GM21381 (cell line): ENCODE measurements around the gene PPP2R3C.
"Not testable (repeated sequence)": the region's sequence is repeated elsewhere in the genome, so short reads cannot be mapped to it uniquely, and the experiment has no call there.

Experiments used
- ATAC-seq: cut with Tn5 transposase; IDR thresholded peaks from one replicate; pipeline ENCODE4 v1.9.1; 2021; ENCODE audit warnings: mild to moderate bottlenecking, moderate library complexity; ENCODE audit not compliant: unreplicated experiment

Gene PPP2R3C

DNA sequence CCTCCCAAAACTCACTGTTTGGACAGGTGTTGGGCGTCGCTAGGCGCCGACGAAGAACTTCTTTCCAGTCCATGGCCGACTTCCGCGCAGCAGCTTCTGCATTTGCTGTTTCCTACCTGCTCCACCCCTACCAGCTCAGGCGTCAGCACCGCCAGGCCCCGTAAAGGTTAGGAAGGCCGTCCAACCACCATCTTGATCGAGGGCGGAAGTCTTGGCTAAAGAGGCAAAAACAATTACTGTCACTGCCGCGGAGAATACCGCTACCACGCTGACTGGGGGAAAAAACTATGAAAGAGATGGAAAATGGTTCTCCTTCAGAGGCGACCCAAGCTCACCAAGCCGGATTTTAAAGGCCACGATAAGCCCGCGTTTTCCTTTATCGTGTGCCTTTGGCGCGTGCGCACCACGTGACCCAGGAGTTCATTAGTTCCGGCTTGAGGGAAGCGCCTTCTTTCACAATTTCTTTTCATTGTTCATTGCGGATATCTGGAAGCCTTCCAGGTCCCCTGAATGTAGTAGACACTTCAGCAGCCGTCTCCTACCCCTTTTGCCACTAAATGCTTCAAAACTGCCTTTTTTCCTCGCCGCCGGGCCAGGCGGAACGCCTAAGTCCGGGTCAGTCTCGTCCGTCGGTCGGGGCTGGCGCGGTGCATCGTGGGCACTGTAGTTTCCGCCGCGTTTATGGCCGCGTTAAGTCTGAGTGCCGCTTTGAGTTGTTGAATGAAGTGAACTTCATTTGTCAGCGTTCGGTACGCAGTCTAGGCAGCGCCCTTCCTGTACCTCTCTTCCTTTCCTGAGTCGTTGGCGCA is at the start of gene PPP2R3C, which contains the start of gene PRORP:
PPP2R3C (minus strand) TSS at position 104 of the 809 bp plus-strand sequence; CDS start at position 73, 31 bp downstream.
PRORP (plus strand) TSS at position 666 of the 809 bp plus-strand sequence. CDS start 694 bp downstream, outside the sequence.
- ATAC-seq: peak; percentile 79

DNA sequence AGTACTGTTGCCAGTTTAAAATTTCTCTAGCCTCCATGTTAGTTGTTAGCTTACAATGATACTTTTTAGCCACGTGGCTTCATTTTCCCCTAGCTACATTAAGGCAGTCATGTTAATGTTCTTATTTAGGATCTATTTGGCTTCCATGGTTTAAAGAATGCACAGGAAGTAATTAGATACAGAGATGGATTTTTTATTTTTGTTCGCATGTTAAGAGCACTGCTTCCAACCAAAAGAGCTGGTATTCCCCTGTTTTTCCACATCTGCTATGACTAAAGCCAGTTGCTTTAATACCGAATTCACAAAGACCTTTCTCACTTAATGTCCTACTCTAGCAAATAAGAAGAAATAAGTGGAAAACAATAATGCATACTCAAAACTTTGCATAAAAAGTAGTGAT is 45.7 kb upstream of the PPP2R3C start:
- no peak for ATAC-seq

DNA sequence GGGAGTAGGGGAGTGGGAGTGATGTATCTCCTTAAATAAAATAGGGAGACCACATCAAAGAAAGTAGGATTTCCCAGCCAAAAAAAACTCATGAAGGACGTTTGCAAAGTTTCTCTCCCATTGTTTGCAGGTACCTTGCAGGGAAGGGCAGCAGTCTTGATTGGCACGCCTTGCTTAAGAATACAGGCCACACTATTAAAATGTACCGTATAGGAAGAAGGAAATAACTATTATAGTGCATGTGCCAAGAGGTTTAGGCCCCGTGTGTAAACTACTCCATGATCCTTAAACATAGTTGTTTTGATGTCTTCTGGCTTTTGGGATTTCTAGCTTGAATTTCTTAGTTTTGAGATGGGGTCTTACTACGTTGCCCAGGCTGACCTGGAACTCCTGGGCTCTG is 43.1 kb upstream of the PPP2R3C start:
- no peak for ATAC-seq

DNA sequence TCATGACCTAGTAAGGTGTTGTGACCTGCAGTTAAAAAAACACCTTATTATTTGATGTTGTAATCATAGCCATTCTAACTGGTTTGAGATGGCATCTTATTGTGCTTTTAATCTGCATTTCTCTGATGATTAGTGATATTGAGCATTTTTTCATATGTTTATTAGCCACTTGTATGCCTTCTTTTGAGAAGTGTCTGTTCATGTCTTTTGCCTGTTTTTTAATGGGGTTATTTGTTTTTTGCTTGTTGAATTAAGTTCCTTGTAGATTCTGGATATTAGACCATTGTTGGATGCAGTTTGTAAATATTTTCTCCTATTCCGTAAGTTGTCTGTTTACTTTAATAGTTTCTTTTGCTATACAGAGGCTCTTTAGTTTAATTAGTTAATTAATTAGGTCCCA is 41.6 kb upstream of the PPP2R3C start:
- no peak for ATAC-seq

DNA sequence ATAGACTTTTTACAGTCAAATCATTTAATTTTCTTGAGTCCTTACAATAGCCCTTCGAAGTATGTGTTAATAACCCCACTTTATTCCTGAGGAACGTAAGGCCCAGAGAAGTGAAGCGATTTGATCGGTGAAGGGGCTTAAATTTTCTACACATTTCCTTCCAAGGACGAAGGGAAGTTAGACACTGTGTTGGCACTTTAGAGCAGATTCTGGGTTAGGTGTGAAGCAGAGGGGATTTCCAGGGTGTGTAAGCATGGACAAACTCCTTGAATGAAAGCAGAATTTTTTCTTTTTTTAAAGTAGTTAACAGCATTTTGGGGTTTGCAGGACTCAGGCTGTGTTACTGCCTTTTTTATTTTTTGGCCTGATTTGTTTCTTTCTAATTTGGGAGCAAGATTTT is 39.4 kb upstream of the PPP2R3C start:
- no peak for ATAC-seq

DNA sequence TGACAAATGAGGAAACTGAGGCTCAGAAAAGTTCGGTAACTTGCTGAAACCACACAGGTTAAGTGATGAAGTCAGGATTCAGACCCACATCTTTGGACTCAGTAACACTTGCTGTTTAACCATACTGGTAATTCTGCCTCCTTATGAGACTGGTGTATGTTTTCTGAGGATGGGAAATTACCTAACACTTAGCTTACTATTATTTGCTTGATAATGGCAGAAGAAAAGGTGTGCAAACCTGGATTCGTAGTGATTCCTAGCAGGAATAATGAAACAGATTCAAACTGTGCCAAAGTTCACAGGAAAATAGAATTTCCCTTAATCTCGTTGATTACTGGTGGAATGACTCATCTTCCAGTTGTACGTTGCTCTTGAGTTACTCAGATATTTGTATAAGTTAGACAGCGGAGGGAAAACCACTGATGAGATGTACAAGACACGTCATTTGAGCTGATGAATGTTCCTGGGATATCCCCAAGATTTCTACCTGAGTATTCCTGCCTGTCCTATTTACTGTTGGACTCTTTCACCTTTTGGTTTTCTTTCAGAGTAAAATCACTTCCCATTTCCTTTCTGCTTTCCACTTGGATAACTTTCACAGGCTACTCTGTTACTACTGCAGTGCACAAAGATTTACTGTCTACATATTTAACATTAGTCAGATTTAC is 38.1 kb upstream of the PPP2R3C start:
- ATAC-seq: no peak

DNA sequence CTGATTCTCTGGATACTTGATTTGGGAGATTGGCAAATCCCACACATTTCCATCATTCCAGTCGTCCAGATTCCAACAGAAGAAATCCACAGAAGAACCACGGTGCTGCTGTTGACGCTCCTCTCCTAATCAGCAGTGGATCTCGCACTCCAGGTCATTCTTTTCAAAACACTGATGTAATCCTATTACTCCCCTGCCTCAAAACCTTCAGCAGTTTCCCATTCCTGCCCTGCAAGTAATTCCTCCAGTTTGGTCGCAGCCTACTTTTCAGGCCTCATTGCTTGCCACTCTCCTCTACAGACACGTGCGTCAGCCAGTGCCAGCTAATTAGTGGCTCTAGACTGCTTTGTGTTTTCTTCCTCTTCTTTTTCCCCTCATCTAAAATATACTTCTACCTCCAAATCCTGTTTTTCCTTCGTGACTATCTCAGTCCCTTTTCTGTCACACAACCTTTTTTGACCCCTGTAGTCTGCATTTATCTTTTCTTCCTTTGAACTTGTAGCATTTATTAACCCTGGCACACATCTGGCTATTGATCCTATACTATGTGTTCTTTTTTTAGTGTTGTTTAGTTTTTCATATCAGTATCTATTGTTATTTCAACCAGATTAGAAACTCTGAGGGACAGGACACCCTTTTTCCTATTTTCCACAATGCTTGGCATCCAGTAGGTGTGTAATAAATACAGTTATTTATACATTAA is 37.3 kb upstream of the PPP2R3C start:
- no peak for ATAC-seq

DNA sequence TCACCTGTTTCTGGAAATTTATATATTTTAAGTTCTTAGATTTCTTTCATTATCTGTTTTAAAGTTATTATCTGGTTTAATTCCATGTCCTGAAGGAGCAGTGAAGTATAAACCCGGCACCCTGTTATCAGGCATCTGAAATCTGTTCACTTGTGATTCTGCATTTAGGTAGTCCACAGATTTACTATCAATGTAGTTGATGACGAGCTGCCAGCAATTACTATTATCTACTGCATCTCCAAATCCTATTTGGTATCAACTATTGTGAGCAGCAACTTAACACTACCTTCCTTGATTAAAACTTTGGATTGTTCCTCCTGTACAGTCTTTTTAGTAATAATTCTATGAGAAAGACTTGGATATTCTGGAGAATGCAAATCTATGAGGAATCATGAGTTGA is 36.7 kb upstream of the PPP2R3C start:
- ATAC-seq: no peak

DNA sequence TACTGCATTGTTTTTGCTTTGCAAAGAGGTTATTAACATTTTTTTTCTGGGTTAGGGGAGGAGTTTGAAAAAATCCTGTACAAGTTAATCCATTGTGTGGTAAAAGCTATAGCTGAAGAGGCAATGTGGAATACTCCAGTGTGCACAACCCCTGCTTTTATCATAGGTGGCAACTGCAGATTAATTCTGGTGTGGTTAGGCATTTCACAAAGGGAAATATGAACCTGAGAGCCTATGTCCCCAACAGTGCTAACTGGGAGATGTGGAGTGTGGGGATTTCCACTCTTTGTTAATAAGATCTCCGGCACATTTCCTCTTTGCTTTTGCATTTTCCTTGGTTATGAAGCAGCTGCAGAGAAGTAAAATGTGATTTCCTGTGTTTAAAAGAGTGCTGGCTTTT is 34.2 kb upstream of the PPP2R3C start:
- ATAC-seq: no peak

DNA sequence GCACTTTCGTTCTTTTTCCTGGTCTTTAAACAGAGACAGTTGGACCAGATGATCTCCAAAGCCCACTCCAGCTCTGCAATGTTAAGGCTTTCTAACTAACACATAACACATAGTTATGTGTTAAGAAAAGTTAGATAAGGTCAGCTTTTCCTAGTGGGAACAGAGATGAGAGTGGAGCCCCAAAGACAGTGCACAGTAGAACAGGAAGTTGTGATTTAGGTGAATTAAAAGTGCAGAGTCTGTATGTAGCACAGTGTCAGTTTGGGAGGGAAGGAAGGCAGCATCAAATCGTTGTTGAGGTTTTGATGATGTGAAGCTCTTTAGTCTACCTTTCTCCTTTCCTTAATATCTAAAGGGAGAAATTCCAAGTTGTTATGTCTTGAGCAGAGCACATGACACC is 32.2 kb upstream of the PPP2R3C start:
- ATAC-seq: no peak

DNA sequence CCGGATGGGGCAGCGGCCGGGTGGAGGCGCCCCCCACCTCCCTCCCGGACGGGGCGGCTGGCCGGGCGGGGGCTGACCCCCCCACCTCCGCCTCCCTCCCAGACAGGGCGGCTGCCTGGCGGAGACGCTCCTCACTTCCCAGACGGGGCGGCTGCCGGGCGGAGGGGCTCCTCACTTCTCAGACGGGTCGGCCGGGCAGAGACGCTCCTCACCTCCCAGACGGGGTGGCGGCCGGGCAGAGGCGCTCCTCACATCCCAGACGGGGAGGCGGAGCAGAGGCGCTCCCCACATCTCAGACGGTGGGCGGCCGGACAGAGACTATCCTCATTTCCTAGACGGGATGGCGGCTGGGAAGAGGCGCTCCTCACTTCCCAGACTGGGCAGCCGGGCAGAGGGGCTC is 30.7 kb upstream of the PPP2R3C start:
- ATAC-seq: not testable (repeated sequence)

DNA sequence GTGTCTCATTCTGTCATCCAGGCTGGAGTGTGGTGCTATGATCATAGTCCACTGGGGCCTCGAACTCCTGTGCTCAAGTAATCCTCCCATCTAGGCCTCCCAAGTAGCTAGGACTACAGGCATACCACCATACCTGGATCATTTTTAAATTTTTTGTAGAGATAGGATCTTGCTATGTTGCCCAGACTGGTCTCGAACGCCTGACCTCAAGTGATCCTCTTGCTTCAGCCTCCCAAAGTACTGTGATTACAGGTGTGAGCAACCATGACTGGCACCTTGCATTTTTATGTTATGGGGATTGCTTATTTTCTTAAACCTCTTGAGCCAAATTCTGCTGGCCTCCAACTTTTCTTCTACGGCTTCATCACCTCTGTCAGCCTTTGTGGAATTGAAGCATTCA is 27.4 kb upstream of the PPP2R3C start:
- no peak for ATAC-seq

DNA sequence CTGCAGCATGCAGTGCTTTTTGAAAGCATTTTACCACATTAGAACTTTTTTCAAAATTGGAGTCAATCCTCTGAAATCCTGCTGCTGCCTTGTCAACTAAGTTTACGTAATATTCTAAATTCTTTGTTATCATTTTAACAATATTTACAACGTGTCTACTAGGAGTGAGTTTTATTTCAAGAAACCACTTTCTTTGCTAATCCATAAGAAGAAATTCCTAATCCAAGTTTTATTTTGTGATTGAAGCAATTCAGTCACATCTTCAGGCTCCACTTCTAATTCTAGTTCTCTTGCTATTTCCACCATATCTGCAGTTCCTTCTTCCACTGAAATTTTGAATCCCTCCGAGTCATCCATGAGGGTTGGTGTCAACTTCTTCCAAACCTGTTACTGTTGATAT is 25.9 kb upstream of the PPP2R3C start:
- no peak for ATAC-seq

DNA sequence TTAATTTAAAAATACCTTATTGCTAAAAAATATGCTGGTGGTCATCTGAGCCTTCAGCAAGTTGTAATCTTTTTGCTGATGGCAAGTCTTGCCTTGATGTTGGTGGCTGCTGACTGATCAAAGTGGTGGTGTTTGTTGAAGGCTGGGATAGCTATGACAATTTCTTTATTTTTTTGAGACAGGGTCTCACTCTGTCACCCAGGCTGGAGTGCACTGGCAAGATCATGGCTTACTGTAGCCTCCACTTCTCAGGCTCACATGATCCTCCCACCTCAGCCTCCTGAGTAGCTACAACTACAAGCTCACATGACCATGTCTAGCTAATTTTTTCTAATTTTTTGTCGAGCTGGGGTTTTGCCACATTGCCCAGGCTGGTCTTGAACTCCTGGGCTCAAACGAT is 25.4 kb upstream of the PPP2R3C start:
- no peak for ATAC-seq

DNA sequence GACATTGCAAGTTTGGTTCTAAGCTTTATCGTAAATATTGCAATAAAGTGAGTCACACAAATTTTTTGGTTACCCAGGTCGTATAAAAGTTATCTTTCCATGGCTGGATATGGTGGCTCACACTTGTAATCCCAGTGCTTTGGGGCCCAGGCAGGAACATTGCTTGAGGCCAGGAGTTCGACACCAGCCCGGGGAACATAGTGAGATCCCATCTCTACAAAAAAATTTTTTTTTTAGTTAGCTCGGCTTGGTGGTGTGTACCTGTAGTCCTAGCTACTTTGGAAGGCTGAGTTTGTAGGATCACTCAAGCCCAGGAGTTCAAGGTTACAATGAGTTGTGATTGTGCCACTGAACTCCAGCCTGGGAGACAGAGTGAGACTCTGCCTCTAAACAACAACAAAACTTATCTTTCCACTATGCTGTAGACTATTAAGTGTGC is 24.9 kb upstream of the PPP2R3C start:
- no peak for ATAC-seq

DNA sequence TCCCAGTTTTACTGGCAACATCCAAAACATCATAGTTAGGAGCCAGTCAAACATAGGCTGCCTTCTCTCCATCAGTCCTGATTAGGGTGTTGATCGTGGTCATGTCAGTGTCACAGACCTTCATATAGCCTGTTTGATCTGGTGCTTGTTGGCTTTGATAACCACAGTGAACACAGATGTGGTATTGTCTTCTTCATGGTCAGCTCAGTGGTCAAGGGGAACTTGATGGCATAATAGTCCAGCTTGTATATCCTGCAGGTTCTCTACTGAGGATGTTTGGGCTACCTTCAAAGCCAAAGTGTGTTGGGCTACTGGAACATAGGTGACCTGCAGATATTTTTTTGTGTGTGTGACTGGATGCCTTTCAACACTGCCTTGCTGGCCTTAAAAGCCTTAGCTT is 22.2 kb upstream of the PPP2R3C start:
- no peak for ATAC-seq

DNA sequence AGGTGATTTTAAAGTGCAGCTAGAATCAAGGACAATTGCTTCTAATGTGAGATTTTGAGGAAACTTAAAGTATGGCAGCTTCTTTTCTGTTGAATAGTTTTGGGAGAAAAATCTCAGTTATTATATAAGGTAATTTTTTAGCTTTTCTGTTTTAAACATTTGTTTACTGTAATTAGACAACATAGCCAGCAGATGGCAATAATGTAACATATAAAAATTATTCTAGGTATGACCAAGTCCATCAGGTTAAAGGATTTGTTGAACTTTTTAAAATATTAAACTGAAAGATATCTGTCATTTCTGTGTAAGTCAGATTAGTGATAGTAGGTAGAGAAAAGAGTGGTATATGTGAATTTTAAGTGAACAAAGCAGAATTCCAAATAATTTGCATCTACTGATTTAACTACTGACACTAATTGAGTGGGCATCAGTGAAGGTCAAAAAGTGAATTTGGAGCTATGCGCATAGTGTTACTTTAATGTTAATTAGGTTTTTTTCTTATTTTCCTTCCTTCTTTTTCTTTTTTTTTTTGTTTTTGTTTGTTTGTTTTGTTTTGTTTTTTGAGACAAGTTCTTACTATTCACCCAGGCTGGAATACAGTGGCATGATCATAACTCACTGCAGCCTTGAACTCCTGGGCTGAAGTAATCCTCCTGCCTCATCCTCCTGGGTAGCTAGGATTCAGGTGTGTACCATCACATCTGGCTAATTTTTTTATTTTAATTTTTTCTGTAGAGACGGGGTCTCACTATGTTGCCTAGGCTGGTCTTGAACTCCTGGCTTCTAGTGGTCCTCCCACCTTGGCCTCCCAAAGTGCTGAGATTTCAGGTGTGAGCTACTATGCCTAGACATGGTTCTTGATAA is 19.2 kb upstream of the PPP2R3C start:
- no peak for ATAC-seq

DNA sequence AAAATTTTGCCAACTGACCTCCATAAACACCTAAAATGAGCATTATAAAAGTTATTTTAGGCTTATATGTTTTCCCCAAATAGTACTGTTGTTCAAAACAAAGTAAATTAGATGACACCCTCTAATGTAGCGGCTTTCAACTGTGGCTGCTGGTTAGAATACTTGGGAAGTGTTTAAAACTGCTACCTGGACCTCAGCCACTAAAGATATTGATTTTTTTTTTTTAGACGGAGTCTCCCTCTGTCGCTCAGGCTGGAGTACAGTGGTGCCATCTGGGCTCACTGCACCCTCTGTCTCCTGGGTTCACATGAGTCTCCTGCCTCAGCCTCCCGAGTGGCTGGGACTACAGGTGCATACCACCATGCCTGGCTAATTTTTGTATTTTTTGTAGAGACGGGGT is 16.8 kb upstream of the PPP2R3C start:
- no peak for ATAC-seq

DNA sequence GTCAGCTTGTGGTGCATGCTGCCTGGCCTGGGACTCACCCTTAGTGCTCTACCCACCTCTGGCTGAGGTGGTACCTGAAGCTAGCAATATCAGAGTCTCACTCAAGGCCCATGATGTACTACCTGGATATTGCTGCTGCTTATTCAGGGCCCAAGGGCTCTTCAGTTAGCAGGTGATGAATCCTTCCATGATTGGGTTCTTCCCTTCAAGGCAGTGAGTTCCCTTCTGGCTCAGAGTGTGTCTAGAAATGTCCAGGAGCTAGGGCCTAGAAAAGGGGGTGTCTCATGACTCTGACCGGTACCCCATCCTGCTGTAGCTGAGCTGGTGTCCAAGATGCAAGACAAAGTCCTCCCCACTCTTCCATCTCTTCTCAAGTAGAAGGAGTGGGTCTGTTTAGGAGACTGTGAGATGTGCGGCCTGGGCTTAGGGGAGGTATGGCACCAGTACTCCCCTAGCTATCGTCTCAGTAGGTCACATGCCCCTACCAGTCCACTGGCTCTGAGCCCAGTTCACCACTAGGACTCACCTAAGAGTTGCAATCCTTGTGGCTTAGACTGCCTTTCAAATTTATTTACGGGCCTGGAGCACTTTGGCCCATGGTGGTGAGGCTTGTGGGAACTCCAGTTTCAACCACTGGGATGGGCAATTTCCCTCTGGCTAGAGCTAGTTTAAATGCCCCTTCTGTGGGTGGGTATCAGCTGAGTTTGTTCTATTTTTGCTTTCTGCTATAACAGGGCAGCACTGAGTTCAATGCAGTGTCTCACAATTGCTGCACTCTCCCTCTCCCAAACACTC is 12.7 kb upstream of the PPP2R3C start:
- no peak for ATAC-seq
